K562 (cell line): ENCODE measurements around the gene AK4. TPM values are rescaled to one million over a fixed set of nuclear protein-coding genes. Genes with fewer than 3 reads are reported as not detected.

Source experiments
- CREB1 ChIP-seq, 2 experiments: sonication (generic) in 1 of 2; formaldehyde crosslinking in 1 of 2; IDR thresholded peaks; 2 replicates each; pipeline versions ENCODE4 v1.6.1 to v1.8.0; 2012 to 2022; ENCODE audit warnings: inconsistent platforms in 1 of 2, mild to moderate bottlenecking in 1 of 2, missing genetic modification reagents in 1 of 2, moderate library complexity in 1 of 2
- CREB3 ChIP-seq: fragments of 450-650 bp; conservative IDR thresholded peaks from 2 replicates; pipeline ENCODE4 v1.6.1; 2016; ENCODE audit warnings: missing genetic modification characterization, low read depth, mild to moderate bottlenecking, missing compliant biosample characterization, moderate library complexity
- CREBBP ChIP-seq: IDR thresholded peaks from one replicate; pipeline ENCODE4 v1.6.1; 2012; ENCODE audit warnings: low read depth, mild to moderate bottlenecking, control low read depth, inconsistent platforms, low read length
- DLX4 ChIP-seq: fragments of 250-450 bp; sonication (Bioruptor Pico); IDR thresholded peaks from 2 replicates; pipeline ENCODE4 v1.6.1; 2021; ENCODE audit warnings: mild to moderate bottlenecking
- HOMEZ ChIP-seq: fragments of 250-450 bp; sonication (Bioruptor Pico); IDR thresholded peaks from 2 replicates; pipeline ENCODE4 v1.4.0; 2020; ENCODE audit warnings: mild to moderate bottlenecking, moderate library complexity
- HOXB6 ChIP-seq: fragments of 250-450 bp; sonication (Bioruptor Pico); IDR thresholded peaks from 2 replicates; pipeline ENCODE4 v1.5.1; 2022; ENCODE audit warnings: mild to moderate bottlenecking, borderline replicate concordance
- MIER1 ChIP-seq: fragments of 450-650 bp; IDR thresholded peaks from 2 replicates; pipeline ENCODE4 v1.6.1; 2016; ENCODE audit warnings: antibody characterized with exemption, mild to moderate bottlenecking, low read depth
- PBX2 ChIP-seq, 2 experiments: IDR thresholded peaks in 1 of 2; conservative IDR thresholded peaks in 1 of 2; 2 replicates each; pipeline ENCODE4 v1.6.1; 2016; ENCODE audit warnings: low read depth in 2 of 2, mild to moderate bottlenecking in 1 of 2, missing compliant biosample characterization in 1 of 2, missing genetic modification characterization in 1 of 2, moderate library complexity in 1 of 2
- PKNOX1 ChIP-seq: fragments of 450-650 bp; IDR thresholded peaks from 2 replicates; pipeline ENCODE4 v1.6.1; 2016
- SIX5 ChIP-seq, 2 experiments: IDR thresholded peaks; 2 replicates each; pipeline ENCODE4 v1.6.1; 2011; ENCODE audit warnings: low read length in 2 of 2, borderline replicate concordance in 1 of 2, low read depth in 1 of 2, mild to moderate bottlenecking in 1 of 2, moderate library complexity in 1 of 2; ENCODE audit not compliant: insufficient read depth in 1 of 2
- ZHX1 ChIP-seq: fragments of 150-350 bp; conservative IDR thresholded peaks from 2 replicates; pipeline ENCODE4 v1.6.1; 2014; ENCODE audit warnings: low read length
- polyA plus RNA-seq, 8 experiments: library from polyadenylated mRNA; depleted of rRNA in 4 of 8; stranded (reverse) in 5 of 8; unstranded in 3 of 8; fragments of >200 nt; fragmentation: Nextera tagmentation in 2 of 8; fragmentation: Illumina TruSeq in 1 of 8; extraction: Ambion mirVana in 2 of 8; extraction: Trizol in 1 of 8; gene quantifications; 2 replicates each; pipeline versions ENCODE4 v1.2.1 to v1.2.3, GENCODE V29; 2011 to 2014; ENCODE audit warnings: inconsistent platforms in 1 of 8, missing spikeins in 1 of 8
- total RNA-seq, 7 experiments: library from RNA; depleted of rRNA in 6 of 7; stranded (reverse); fragments of >200 nt in 6 of 7; fragmentation: Illumina TruSeq in 2 of 7; extraction: Trizol in 2 of 7; gene quantifications; 2 replicates each; pipeline versions ENCODE4 v1.2.1 to v1.2.3, GENCODE V29; 2011 to 2021; ENCODE audit warnings: low replicate concordance in 1 of 7
- TF ChIP-seq, protein P1 (sequence below), 2 experiments: fragments of 450-650 bp in 1 of 2; sonication (generic) in 1 of 2; formaldehyde crosslinking in 1 of 2; IDR thresholded peaks in 1 of 2; conservative IDR thresholded peaks in 1 of 2; 2 replicates each; pipeline versions ENCODE4 v1.6.1 to v1.8.1; 2016 to 2023; ENCODE audit warnings: mild to moderate bottlenecking in 2 of 2, moderate library complexity in 2 of 2, inconsistent platforms in 1 of 2, missing genetic modification reagents in 1 of 2

Gene AK4
- total and polyA plus RNA-seq, 9 of the 15 experiments (the other 6 are each of a cell fraction or from before 2014, with no cell fraction given), result 10.4 to 96.6 (median 21.5) TPM

- TF ChIP-seq PBX2 (CRISPR knock-in tag; IDR thresholded peaks at IDR 0.05; ENCODE audit: low read depth) (no peak), PBX2 (tag; conservative IDR thresholded peaks at IDR 0.05; ENCODE audit: low read depth) (no peak), HOMEZ (CRISPR knock-in tag) (no peak), PKNOX1 (no peak), ZHX1 (no peak), SIX5 (IDR thresholded peaks at IDR 0.05; ENCODE audit: borderline replicate concordance in 1 of 2, insufficient read depth in 1 of 2, low read depth in 1 of 2, low read length in 2 of 2) (no peak), HOXB6 (CRISPR knock-in tag) (no peak), MIER1 (no peak), CREB3 (tag) (no peak), DLX4 (CRISPR knock-in tag) (no peak), CREB1 (IDR thresholded peaks at IDR 0.05) (no peak), CREB1 (CRISPR knock-in tag; IDR thresholded peaks at IDR 0.05) (no peak), CREBBP (no peak)
- TF ChIP-seq, protein P1, sequence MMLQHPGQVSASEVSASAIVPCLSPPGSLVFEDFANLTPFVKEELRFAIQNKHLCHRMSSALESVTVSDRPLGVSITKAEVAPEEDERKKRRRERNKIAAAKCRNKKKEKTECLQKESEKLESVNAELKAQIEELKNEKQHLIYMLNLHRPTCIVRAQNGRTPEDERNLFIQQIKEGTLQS (IDR thresholded peaks at IDR 0.05), result peak; percentile 86
- TF ChIP-seq, protein P1 (CRISPR knock-in tag; conservative IDR thresholded peaks at IDR 0.05), result no peak
Observed at GRCh38 chr1:65195495-65196417, 47.8 kb downstream of the AK4 start (continued).
